WERI-Rb-1 (cell line): Measurements from ENCODE around the gene TEF.
A peak's percentile ranks its signal among the peaks of the same experiment; 100 is the strongest.

Experiments
- DNase-seq: peaks from one replicate; pipeline ENCODE4 v3.0.0-alpha.2; 2020
- H3K27ac ChIP-seq: fragments of 250-450 bp; sonication (Bioruptor Pico); 2 replicates; pipeline ENCODE4 v1.5.1; 2020; ENCODE audit warnings: mild to moderate bottlenecking, moderate library complexity
- H3K27me3 ChIP-seq: fragments of 250-450 bp; sonication (Bioruptor Pico); 2 replicates; pipeline ENCODE4 v1.5.1; 2021; ENCODE audit warnings: mild to moderate bottlenecking, low read depth, moderate library complexity; ENCODE audit not compliant: insufficient read depth, severe bottlenecking
- H3K36me3 ChIP-seq: fragments of 250-450 bp; sonication (Bioruptor Pico); 2 replicates; pipeline ENCODE4 v1.5.1; 2020; ENCODE audit warnings: mild to moderate bottlenecking, moderate library complexity
- H3K4me3 ChIP-seq: 2 replicates; pipeline ENCODE4 v1.5.1; 2011; ENCODE audit warnings: low read depth, mild to moderate bottlenecking, control low read depth, low read length
- H3K9me3 ChIP-seq: fragments of 250-450 bp; sonication (Bioruptor Pico); 2 replicates; pipeline ENCODE4 v1.5.1; 2021; ENCODE audit warnings: mild to moderate bottlenecking, moderate library complexity; ENCODE audit not compliant: severe bottlenecking
- TF ChIP-seq, protein P1 (sequence below): IDR thresholded peaks from 2 replicates; pipeline ENCODE4 v1.5.1; 2011; ENCODE audit warnings: low read depth, mild to moderate bottlenecking, control low read depth, inconsistent platforms, low read length

The TEF gene

DNA sequence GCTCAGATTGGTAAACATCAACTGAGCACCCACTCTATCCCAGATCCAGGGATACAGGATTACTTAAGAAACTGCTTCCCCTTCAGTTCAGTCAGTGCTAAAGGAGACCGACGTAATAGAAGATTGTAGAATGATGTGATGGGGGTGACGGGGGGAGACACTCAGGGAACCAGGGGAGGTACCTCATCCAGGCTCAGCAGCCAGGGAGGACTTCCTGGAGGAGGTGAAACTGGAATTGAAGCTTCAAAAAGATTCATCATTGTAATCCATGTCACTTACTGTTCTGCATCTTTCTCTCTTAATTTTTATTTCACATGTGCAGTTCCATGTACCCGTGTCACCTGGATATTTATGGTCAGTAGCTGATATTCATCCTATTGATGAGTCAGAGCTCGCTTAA lies 19.1 kb upstream of the TEF start:
- Histone ChIP-seq H3K27ac (peak overlapping the region; percentile 93), H3K36me3 (peaks cover 5% of the 10 kb centered on the region), H3K9me3 (no peaks in the 10 kb centered on the region), H3K4me3 (no peak overlapping the region), H3K27me3 (no peaks in the 10 kb centered on the region)
- TF ChIP-seq, protein P1, sequence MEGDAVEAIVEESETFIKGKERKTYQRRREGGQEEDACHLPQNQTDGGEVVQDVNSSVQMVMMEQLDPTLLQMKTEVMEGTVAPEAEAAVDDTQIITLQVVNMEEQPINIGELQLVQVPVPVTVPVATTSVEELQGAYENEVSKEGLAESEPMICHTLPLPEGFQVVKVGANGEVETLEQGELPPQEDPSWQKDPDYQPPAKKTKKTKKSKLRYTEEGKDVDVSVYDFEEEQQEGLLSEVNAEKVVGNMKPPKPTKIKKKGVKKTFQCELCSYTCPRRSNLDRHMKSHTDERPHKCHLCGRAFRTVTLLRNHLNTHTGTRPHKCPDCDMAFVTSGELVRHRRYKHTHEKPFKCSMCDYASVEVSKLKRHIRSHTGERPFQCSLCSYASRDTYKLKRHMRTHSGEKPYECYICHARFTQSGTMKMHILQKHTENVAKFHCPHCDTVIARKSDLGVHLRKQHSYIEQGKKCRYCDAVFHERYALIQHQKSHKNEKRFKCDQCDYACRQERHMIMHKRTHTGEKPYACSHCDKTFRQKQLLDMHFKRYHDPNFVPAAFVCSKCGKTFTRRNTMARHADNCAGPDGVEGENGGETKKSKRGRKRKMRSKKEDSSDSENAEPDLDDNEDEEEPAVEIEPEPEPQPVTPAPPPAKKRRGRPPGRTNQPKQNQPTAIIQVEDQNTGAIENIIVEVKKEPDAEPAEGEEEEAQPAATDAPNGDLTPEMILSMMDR = no peak
- DNase-seq = no peak

DNA sequence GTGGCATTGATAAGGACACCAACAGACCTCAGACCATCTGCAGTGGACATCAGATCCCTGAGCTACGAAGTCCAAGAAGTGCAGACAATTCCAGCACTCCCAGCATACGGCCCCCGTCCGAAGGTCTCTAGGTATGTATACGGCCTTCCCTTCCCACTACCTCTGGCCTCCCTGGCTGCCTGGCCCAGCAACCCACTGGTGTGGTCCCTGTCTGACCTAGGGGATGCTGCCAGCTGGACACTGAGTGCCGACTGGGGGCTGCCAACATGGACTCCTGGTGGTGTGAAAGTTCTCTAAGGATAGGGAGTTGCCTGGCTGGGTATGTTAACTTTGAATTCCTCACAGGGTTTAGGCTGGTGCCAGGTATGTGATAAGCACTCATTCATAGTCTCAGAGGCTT lies 17.5 kb upstream of the TEF start:
- TF ChIP-seq, protein P1 = no peak
- 0 out of 2 replicates have a peak overlapping the region, but pooled peaks have one; percentile 23 for H3K27ac ChIP-seq

DNA sequence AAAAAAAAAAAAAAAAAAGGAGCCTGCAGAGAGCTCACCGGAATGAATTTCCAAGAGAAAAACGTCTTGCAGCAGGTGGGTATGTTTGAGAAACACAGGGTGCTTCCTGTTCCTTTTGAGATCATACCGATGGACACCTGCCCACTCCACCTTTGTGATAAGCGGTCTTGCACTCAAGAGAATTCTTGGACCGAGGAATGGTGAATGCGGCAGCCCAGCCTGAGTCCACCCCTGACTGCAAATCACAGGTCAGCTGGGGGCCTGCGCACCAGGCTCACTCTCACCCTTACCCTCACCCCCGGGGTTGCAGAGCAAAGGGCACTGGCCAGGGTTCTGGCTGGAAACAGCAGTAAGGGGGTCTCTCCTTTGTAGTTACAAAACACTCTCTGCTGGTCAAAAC lies 16.8 kb upstream of the TEF start:
- H3K4me3 ChIP-seq = no peak overlapping the region
- no peaks in the 10 kb centered on the region for H3K36me3 ChIP-seq
- H3K27ac ChIP-seq = 0 out of 2 replicates have a peak overlapping the region, but pooled peaks have one; percentile 8
- TF ChIP-seq, protein P1 = no peak
- DNase-seq = no peak
- no peaks in the 10 kb centered on the region for H3K9me3 ChIP-seq
- H3K27me3 ChIP-seq = no peaks in the 10 kb centered on the region

More for the DNA sequence above, 17.5 kb upstream of the TEF start:
- no peaks in the 10 kb centered on the region for H3K36me3 ChIP-seq
- no peaks in the 10 kb centered on the region for H3K9me3 ChIP-seq
- DNase-seq = no peak
- H3K4me3 ChIP-seq = no peak overlapping the region
- no peaks in the 10 kb centered on the region for H3K27me3 ChIP-seq

DNA sequence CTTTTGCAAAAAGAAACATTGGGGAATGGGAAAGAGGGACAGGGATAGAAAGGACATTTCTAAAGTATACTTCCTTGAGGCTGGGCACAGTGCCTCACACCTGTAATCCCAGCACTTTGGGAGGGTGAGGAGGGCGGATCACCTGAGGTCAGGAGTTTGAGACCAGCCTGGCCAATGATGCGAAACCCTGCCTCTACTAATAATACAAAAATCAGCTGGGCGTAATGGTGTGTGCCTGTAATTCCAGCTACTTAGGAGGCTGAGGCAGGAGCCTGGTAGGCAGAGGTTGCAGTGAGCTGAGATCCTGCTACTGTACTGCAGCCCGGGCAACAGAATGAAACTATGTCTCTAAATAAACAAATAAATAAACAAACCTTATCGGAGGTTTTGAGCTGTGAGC lies 16.3 kb upstream of the TEF start:
- DNase-seq = no peak
- no peak overlapping the region for H3K4me3 ChIP-seq
- peak overlapping the region; percentile 8; the same call in 1 of the 2 replicates for H3K27ac ChIP-seq
- no peaks in the 10 kb centered on the region for H3K27me3 ChIP-seq
- TF ChIP-seq, protein P1 = no peak
- no peaks in the 10 kb centered on the region for H3K9me3 ChIP-seq
- no peaks in the 10 kb centered on the region for H3K36me3 ChIP-seq

DNA sequence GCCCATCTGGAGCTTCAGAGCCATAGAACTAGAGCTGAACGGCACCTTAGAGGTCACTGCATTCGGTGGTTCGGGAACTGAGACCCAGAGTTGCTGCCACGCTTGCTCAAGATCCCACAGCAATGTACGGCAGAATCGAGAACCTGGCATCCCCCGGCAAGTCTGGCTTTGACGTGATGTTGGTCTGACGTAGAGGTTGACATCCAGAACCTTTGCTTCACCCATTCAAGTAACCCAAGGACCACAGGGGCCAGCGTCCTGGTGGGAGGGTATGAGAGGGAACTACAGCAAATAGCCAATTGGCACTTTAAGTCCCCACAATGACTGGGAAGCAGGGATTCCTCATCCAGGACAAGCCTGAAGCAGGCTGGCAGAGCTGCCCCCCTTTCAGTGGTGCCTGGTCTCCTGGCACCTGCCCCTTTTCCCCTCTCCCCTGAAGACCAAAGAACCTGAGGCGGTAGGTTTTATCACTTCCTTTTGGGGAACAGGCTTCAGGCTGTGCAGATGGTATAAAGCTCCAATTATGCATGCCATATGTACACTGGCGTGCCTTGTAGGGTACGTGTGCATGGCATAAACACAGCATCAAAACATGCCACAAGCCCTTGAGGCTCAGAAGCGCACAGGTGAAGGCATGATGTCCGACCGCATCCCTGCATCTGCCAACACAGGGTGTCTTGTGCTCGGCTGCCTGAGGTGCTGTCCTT lies 15.3 kb upstream of the TEF start:
- Histone ChIP-seq H3K36me3 (no peaks in the 10 kb centered on the region), H3K27me3 (no peaks in the 10 kb centered on the region), H3K27ac (peak overlapping the region; percentile 62), H3K4me3 (peak overlapping the region; percentile 43; the same call in 1 of the 2 replicates), H3K9me3 (no peaks in the 10 kb centered on the region)
- TF ChIP-seq, protein P1 = no peak
- no peak for DNase-seq
